ENCODE data around the gene MACROD2.

GRCh38 chr20:14116037-14116436 is 120.7 kb downstream of the MACROD2 start:
- TF ChIP-seq EP300 (IDR thresholded peaks at IDR 0.05): no peak
- TF ChIP-seq CTCF (IDR thresholded peaks at IDR 0.05): no peak

All from ovary (tissue), 3 donors.